ENCODE measurements around the gene C10orf71.

Gene C10orf71

DNA sequence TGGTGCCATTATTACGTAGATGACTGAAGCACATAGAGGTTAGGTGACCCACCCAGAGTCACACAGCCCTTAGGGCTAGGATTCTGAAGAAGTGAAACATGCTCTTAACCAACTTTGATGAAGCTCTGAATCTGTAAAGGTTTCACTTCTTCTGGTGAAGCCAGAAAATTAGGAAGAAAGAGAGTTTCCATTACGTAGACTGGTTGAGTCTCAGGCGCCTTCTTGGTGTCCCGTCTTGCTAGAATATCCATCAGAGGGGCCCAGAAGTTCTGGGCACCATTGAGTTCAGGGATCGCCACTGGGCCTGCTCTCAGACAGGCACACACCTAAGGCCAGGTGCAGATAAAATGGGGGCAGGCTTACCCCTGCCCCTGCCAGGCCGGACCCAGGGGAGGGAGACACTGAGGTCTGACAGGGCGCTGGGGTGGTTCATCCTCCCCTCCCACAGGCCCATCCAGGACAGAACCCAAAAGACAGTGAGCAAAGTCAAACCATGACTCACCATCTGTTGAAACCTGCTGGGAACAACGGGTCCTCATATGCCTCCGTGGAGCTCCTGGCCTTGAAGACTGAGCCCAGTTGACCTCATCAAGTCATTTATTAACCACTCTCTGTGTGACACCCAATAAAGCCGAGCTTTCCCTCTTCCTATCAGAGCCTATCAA lies 63.8 kb downstream of the C10orf71 start:
- DNase-seq, result no peak

DNA sequence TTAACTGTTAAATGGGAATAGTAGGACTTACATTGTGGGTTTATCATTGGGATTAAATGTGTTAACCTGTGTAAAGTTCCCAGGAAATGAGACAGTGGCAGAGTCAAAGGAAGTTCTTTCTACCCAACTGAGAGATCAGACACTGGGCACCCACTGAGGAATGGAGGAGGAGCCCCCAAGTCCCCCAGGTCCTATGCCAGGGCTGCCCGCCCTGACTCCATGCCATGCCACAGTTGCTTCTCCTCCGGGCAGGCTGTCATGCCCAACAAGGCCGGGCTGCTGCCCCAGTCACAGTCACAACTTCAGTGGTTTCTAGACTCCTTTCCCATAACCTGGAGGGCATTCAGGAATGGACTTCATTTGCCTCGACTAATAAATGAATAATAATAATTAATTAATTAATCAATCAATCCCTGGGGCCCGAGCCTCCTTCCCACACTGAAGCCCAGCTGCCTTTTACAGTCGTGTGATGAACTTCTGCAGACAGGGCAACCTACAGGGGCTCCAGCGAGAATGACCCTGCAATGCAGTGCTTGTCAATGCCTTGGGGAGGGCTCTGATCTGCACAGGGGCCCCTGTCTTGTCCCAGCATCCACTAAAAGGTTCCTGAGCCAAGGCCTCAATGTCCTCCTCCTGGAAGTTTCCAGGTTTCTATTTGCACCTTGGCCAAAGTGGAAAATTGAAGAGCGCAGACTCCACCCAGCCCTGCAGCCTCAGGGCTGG lies 64.5 kb downstream of the C10orf71 start:
- no peak for DNase-seq

DNA sequence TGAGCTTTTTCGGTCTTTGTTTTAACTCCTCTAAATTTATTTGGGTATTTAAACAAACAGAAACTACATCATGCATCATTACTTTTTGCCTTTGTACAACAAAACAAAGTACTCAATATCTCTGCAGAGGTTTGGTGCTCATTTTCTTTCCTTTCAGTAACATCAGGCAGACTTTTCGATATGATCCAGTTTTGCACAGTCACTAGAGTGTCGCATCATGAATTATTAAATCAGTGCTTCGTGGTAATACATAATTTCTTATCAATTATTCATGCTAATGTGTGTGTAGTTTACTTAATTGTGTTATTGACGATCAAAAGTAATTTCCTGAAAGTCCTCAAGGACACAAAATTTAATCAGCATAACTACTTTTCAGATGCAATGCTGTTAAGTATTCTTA lies 65.1 kb downstream of the C10orf71 start:
- DNase-seq, result no peak

DNA sequence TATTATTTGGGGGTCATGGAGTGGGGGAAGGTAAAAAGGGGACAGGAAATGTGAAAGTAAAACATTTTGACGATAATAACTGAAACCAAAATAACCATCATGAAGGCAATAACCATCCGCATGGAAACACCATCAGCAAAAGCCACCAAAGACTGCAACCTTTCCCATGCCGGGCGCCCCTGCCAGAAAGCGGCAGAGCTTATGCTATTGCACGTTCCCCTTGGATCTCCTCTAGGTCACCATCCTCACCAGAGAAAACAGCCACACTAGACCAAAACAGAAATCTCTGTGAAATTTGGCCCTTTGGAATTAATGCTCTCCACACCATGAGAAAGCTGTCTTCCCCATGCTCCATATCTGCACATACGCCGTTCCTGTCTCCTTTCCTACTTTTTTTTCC lies 65.8 kb downstream of the C10orf71 start:
- DNase-seq, result no peak

DNA sequence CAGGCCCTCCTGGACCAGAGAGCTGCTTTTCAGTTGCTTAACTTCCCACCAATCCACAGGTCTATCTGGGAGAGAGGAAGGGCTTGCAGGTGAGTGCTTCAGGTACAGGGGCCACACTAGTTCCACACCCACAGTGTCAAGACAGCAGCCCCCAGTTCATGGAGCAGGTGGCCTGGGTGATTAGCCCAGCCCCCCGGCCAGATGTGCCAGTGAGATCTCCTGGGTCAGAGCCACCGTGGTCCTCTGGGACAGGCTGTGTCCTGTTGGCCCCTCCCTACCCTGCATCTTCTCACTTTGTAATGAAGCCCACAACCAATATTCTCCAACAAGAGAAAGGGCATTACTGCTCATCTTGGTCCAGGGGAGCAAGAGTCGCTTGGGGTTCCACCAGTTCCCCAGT lies 66.3 kb downstream of the C10orf71 start:
- no peak for DNase-seq

DNA sequence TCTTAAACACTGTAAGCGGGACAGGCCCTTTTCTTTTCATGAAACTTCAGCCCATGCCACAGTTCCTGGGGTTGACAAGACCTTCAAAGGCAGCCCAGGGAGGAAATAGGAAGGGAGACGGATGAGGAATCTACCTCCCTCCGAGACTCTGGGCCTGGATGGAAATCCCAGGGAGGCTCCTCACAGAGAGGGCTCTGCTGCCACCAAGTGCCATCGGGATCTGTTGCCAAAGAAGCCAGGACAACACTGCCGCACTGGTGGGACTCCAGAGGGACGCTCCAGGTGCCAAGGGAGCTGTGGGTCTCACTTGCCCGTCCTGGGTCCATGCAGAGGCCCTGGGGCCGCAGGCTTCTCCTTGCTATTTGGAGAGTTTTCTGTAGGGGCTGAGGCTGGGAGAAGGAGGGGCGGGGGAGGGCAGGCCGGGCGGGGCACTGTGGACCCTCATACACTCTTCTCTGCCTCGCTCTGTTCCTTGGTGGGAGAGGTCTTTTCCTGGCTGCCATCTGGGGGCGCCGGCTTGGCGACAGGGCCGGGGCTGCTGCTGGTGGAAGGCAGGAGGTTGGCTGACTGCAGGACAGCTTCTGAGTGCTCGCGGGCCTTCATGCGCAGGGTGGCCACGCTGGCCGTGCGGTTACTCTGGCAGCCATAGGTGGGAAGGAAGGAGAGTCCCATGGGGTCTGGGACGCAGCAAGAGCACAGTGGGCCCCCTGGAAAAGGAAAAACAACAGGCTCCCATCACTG lies 66.9 kb downstream of the C10orf71 start:
- no peak for DNase-seq

DNA sequence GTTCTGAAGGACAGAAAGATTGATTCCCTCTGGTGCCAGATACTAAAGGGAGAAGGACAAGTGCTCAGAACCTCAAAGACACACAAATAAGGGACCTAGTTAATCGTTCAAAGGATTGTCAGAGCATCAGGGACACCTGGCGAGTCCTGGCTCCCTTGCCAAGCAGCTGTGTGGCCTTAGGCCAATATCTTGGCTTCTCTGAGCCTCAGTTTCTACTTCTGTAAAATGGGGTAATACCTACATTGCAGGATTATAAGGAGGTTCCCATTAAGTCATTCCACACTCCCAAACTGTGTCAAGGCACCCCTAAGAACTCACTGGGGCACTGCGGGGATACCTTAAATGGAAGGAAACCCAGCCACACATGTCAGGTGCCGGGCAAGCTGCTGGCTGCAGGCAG lies 67.5 kb downstream of the C10orf71 start:
- no peak for DNase-seq

DNA sequence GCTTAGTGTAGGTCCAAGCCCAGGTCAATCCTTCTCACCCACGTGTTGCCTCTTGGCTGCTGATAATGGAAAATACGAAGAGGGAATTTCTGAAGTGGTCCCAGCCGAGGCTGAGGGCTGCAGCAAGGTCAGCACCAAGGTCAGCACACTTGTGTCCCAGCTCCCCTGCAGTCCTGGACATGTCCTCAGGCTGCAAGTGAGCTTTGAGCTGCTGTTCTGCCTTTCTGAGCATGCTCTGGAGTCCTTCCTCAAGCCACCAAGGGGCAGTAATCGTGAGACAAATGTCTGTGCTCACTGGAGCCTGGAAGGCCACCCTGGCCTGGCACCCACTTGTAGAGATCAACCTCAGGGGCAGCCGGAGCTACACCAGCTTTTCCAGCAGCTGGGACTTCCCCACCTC lies 68.6 kb downstream of the C10orf71 start:
- no peak for DNase-seq

DNA sequence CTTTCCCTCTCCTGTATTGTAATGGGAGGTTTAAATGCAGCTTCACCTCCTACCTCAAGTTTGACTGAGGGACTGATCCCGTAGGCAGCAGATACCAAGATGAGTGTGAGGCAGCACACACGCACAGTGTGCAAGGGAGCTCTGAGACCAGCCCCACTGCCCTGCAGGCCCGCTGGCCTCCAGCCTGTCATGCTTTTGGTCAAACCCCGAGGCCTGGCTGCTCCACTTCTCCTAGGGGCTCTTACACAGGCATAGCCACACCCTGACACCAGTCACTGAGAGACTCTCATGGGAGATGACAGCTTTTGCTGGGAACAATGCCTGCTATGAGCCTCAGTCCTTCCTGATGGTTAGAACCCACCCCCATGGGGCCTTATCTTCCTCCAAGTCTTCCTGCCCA lies 69.3 kb downstream of the C10orf71 start:
- DNase-seq, result no peak

DNA sequence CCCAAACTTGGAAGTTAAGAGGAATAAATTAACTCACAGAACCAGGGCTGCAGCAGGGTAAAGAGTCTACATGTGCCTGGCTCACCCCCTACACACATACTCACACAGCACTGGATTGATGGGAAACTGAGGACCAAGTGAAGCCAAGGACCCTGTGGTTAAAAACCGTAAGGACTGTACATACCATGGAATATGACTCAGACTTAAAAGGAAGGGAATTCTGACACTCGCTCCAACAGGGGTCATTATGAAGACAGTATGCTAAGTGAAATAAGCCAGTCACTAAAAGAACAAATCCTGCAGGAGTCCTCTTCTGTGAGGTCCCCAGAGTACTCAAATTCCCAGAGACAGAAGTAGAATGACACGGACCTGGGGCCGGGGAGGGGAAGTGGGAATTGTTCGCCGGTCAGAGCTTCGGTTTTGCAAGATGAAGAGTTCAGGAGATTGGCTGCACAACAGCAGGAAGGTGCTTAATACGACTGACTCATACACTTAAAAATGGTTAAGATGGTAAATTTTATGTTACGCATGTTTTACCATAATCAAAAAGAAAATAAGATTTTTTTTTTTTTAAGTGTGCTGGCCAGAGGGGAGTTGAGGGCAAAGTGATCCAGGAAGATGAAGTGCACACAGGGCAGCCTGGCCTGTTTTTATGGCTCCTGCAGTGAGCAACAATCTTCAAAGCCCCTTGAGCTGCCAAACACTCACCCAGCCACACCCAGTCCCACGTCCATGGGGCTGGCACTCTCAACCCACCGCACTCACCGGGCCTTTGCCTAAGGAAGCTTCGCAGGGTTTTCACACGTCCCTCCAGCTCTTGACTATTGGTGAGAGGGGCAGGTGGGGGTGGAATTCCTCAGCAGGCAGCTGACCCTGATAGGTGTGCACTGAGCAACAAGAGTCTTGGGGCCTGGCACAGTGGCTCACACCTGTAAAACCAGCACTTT lies 70.5 kb downstream of the C10orf71 start:
- no peak for DNase-seq

DNA sequence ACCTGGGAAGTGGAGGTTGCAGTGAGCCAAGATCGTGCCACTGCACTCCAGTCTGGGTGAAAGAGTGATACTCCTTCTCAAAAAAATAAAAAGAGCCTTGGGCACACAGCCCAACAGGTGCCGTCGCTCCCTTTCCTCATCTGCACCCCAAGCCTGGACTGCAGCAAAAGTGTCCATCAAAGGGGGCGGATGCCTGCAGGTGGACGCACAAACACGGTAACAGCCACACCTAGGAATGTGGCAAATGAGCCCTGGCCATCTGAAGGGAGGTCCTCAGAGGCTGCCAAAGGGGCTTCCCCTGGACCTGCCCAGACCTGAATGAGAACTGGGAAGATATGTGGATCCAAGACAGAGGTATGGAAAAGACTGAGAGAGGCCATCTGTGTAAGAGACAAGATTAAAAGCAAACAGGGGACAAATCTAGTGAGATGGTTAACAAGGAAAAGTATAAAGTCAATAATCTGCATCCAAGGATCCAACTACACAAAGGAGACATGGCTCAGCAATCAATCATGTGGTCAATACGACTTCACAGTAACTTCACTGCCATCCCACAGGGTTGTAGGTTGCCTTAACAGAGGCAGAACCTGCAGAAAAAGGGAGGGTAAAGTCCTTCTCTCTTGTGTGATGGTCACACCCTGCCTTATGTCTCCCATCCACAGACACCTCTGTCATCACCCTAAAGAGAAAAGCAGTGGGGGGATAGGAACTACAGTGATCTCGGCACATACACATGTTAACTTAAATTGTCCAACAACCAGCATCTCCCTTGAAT lies 71.5 kb downstream of the C10orf71 start:
- no peak for DNase-seq

DNA sequence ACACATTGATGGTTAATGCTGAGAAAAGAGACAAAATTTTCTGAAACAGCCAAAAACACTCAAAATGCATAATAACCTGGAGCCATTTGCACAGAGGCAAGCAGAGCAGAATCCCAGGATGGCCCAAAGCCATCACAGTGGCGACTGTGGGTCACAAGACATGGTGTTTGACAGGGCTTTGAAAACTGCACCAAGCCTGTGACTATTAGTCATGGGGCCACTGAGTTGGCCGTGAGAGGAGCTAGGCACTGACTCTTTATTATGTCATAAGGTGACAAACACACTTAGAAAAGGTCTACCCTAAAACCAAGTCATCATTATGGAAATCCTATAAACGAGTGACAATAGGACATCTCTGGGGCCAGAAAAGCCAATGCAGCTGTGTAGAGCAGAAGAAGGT lies 73.0 kb downstream of the C10orf71 start:
- DNase-seq, result no peak

DNA sequence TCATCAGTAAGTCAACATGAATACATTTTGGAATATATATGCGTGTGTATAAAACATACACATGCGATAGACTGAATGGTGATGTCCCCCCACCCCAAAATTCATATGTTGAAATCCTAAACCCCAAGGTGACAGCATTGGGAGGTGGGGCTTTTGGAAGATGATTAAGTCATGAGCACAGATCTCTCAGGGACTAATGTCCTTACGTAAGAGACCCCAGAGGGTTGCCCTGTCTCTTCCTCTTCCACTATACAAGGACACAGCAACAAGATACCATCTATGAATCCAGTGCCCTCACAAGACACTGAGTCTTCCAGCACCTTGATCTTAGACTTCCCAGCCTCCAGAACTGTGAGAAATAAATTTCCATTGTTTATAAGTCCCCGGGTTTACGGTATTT lies 74.4 kb downstream of the C10orf71 start:
- DNase-seq, result no peak

DNA sequence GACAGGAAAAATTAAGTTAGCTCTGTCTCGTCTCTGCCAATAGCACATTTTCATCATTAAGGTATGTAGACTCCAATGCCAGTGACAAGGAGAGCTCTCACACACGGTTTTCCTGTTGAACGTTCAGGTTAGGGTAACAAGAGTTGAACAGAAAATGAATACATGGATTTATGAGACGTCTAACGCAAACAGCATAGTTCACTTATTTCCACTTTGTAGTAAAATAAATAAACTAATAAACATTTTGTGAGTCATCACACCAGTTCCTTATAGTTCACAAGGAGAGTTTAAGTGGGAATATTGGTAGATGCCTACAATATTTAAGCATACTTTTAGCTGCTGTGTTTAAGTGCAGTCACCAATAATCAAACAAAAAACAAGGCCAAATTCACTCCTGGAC lies 75.8 kb downstream of the C10orf71 start:
- no peak for DNase-seq

DNA sequence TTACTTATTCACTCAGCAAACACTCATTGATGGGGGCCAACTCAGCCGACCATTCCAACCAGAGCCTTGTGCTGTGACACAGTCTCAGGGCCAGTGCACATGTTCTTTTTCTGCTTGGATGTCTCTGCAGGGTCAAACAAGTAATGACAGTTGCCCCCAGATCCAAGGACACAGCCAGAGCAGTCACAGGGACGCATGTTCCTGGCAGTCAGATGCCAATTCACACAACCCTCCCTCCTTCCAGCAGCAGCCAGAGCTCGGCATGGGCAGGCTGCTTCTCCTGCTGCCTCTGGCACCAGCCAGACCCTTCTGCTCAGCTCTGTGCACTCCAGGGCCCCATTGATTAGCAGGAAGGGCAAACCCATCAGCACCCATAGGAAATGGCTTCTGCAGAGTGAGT lies 76.6 kb downstream of the C10orf71 start:
- no peak for DNase-seq

Measured in COR-L47 (cell line).